HG03039 (cell line): ENCODE results near the gene CNTNAP2.

Experiments used
- ATAC-seq: cut with Tn5 transposase; IDR thresholded peaks from one replicate; pipeline ENCODE4 v1.9.1; 2021; ENCODE audit warnings: mild to moderate bottlenecking, moderate library complexity; ENCODE audit not compliant: unreplicated experiment

The CNTNAP2 gene

DNA sequence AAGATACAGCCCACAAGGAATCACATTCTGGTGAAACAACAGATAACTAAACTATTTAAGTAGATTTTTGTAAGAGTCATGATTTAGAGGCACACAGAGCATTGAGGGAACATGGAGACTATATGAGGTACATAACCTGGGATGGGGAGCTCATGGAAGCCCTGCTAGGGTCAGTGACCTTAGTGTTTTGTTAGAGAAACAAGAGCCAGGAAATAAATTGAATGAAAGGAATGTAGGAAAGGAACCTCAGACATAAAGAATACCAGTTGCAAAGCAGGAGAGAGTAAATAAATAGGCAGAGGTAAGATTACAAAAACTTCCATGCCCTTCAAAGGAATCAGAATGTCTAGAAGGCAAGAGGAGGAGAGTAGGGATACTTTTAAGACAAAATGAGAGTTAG, 1076.9 kb downstream of the CNTNAP2 start:
- ATAC-seq = no peak

DNA sequence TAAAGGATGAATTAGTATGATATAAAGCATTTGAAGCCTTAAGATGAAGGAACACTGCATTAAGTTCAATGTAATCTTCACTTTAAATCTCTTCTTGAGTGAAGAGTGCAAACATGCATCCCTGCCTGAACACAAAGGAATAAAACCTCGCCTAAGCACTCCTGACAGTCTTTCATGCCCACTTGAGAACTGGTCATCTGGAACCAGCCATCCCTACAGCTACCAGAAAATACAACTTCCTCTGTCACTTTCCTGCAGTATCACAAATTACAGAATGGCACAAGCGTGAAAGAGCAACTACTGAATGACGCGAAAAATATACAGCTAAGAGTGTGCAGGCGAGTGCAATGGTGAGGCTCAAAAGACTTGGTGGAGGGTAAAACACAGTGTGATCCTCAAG, 1079.9 kb downstream of the CNTNAP2 start:
- ATAC-seq = no peak

DNA sequence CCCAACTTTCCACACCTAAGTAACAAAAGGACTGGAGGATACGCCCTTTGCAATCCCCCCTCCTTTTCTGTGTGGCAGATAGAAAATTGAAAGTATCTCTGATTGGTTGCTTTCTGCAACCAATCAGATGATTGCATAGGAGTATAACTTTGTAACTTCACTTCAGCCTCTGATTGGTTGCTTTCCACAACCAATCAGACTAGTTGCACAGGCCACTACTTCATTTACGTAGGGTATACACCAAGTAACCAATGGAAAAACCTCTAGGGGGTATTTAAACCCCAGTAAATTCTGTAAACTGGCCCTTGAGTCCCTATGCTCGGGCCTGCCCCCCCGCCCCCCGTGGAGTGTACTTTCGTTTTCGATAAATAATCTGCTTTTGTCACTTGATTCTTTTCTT, 1080.4 kb downstream of the CNTNAP2 start:
- no peak for ATAC-seq

DNA sequence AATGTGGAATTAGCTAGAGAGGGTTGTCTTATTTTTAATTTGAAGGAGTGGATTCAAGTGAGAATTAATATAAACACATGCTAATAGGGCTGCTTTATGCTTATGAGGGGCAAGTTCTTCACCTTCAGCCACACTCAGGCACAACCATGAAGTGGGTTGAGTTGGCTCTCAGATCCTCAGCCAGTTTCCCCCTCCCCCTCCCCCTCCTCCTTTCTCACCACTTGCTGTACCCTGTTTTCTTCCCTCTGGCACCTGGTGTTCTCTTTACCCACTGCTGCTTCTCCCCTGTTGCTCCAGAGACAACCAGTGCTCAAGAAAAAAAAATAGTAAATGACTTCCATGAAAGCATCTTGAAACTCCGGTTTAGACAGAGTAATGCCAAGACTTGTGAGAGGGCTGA, 1083.3 kb downstream of the CNTNAP2 start:
- no peak for ATAC-seq

DNA sequence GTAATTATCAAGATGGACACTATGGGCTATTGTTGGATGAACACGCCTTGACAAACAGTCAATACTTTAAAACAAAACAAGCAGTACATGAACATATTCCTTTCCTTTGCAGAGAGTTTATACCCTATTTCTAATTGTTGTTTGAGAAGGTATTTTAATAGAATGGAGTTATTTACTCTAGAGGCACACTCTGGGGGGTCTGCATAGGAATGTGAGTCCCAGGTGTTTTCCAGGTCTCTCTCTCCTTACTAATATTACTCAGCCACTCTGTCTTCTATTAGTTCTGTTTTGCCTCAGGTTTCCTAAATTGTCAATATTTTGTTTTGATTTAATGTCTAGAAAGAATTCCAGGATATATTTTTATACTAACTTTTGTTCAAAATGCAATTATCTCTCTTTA, 1091.4 kb downstream of the CNTNAP2 start:
- no peak for ATAC-seq

DNA sequence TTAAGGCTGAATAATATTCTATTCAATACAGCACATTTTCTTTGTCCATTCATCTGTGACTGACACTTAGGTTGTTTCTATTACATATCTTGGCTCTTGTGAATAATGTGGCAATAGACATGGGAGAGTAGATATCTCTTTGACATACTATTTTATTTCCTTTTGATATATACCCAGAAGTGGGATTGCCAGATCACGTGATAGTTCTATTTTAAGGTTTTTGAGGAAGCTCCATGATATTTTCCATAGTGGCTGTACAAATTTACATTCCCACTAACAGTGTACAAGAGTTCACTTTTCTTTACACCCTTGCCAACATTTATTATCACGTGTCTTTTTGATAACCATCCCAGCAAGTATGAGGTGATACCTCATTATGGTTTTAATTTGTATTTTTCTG, 1114.7 kb downstream of the CNTNAP2 start:
- no peak for ATAC-seq

DNA sequence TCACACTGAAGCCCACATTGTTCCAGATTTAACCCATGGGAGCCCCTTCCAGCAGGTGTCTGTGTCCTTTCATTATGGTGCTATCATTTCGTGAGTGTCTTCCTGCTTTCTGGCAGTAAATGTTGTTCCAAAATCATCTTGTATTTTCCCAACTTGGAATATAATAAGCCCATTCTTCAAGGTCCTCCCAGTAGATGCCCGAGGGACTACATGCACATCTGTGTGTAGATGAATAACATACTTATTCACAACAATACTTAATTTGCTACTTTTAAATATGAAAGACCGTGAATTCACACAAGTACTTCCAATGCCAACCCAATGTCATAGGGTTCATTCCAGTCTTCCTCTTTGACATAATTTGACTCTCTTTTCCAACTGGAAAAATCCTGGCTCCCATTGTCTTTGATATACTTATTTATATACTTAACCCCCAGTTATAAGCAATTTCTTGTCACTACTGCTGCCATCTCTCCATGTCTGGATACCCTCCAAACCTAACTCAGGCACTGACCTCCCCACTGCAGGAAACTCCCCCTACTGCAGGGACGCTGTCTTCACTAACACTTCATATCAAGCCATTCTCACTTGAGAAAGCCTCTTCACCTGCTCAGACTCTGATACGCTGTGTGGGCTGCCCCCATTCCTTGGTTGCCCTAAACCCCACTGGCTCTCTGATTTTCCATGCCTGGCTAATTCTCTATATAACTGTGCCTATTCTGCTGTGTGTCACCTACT, 1119.2 kb downstream of the CNTNAP2 start:
- ATAC-seq = no peak

DNA sequence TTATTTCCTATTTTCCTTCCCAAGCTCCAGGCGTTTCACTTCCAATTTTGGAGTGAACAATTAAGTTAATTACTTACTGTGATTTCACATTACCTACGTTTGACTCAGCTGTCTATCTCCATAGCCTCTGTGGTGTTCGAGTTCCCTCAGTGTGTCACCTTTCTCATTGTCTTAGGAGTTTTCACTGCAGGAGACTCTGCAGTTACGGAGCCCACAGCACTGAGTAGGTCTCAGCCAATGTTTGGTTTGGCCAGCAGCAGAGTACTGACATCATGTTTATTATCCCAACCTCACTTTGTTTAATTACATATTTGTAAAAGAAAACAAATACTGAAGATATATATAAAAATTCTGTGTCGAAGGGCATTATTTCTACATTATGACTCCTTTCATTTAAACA, 1123.9 kb downstream of the CNTNAP2 start:
- ATAC-seq = no peak

DNA sequence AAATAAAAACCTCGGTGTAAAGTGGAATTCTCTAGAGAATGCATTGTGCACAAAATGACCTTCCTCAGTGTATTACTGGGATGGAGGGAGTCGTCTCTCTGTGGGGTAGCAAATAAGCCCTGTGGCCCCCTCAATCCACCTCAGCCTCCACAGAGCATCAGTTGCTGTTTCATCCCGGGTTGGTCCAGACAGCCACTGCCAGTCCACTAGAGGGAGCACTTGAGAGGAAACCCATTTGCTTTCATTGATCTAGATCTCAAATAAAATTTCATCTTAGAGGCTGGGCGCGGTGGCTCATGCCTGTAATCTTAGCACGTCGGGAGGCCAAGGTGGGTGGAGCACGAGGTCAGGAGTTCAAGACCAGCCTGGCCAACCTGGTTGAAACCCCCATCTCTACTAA, 1128.7 kb downstream of the CNTNAP2 start:
- ATAC-seq = no peak

DNA sequence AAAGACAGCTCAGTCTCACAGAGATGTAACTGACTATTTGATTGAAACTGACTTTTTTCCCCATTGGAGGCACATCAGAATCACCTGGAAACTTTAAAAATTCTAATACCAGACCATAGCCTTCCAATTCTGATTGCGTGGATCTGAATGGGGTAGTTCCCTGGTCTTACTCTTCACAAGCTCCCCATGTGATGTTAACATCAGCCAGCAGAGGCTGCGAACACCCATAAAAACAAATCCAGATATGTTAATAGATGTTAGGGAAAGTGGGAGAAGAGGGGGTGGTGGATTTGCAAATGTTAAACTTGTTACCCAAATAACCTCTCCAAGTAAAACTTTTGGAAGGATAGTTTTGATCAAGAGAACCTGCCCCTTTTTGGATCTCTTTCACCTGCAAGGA, 1133.4 kb downstream of the CNTNAP2 start:
- no peak for ATAC-seq

DNA sequence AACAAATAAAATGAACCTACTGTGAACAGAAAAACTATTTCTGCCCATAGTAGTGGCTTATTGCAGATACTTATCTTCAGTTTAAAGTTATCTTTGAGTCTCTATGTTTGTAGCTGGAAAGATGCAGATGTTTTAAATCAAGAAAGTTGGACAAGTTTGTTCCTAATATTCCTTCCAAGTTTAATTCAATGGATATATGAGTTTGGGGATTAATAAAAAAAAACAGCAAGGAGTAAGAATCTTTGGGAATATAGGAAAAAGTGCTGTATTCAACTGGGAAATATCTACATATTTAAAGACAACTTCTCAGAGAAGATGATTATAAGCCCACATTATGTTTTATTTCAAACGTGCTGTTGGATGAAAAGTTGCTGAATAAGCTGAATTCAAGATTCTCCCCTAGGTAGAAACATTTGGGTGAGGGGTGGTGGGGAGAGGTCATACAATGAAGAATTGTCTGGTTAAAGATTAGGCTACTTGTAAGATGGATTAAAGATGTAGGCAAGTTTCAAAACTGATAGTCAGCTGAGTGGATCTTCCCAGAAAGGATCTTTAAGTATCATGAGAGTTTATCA, 1135.2 kb downstream of the CNTNAP2 start:
- ATAC-seq = no peak

DNA sequence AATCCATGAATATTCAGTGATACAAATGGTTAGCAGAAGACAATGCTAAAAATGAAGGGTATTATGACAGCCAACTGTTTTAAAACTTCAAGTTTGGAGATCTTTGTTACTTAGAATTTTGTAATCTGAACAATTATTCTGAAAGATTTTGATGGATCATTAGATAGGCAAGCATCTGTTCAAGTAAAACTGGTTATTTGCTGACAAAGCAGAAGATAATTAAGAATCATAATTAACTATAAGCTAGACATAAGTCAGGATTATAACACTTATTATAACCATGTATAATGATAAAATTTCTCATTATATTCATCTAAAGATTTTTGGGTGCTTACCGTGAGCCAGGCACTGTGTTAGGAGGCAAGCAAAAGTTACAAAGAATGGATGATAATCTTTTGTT, 1145.1 kb downstream of the CNTNAP2 start:
- ATAC-seq = no peak

DNA sequence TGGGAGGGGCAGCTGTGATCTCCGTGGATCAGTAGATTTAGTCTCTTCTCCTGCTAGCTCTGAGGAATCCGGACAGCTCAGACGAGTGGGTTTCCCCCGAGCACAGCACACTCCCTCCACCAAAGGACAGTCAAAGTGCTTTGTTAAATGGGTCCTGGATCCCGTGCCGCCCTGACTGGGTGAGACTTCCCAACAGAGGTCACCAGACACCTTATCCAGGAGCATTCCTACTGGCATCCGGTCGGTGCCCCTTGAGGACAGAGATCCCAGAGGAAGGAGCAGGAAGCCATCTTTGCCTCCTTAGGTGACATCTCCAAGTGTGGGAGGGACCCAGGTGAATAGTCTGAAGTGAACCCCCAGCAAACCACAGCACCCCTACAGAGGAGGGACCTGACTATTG, 1148.9 kb downstream of the CNTNAP2 start:
- ATAC-seq = no peak

DNA sequence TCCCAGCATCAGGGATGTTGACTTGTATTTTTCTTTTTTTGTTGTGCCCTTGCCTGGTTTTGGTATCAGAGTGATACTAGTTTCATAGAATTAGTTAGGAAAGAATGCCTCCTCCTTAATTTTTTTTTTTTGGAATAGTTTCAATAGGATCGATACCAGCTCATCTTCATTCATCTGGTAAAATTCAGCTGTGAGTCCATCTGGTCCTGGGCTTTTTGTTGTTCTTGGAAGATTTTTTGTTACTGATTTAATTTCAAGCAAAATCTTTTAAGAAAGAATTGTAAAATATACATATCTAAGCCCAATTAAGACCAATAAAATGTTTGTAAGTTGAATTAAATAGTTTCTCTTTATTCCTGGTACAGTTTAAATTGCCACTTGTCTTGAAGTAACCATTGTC, 1159.5 kb downstream of the CNTNAP2 start:
- no peak for ATAC-seq

DNA sequence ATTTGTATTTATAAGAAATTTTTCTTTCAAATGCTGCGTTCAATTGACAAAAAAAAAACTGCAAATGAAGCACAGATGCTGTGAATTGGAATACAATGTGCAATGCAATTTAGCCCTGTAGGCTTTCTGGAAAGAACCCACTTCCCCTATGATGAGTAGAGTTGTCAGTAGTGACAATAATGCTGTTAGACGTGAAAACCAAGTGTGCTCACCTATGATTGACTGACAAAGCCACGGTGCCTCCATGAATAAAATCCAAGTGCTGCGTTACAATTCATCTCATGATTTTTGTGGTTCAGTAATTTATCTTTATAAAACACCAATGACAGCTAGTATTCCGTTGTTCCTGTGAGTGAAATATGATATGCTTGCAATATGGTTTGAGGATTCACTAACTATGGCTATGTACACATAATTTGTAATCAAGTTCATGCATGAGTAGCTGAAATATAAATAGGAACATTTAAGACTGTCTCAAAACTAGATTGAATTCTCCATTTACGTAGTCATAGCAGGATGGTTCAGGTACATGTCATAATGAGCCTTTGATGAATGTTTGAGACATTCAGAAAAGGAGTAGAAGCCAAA, 1160.3 kb downstream of the CNTNAP2 start:
- ATAC-seq = no peak

DNA sequence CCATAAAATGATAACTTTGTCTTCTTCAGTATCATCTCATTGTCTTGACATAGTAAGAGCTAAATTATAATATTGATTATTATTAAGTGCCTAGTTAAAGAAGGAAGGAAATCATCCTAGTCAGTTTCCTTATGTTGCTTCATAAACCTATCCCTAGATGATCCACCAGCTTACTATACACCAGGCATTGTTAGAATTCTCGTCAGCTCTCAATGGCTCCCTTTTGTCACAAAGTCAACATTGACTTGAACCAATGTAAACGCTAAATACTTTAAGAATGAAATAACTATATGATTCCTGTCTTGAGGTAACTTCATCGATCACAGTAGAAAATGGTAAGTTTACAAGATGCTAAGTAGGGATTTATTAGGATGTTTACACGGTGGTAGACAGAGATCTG, 1162.9 kb downstream of the CNTNAP2 start:
- ATAC-seq = no peak

DNA sequence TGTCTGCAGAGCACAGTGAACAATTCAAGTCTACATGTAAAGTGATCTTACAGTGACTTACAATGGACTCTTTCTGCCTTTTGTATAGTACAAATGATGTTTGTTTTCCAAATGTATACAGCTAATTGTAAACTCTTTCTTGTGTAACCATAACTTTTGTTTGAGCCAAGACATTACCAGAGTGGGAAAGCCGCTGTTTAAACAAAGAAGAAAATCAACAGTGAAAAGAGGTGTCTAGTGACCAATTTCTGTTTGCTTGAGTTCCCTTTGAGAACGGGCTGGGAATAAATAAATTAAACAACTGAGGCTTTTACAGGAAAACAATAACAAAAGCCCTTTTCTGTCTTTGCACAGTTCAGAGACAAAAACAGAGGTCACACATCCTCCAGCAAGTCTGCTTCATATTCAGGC, 1163.4 kb downstream of the CNTNAP2 start:
- no peak for ATAC-seq

DNA sequence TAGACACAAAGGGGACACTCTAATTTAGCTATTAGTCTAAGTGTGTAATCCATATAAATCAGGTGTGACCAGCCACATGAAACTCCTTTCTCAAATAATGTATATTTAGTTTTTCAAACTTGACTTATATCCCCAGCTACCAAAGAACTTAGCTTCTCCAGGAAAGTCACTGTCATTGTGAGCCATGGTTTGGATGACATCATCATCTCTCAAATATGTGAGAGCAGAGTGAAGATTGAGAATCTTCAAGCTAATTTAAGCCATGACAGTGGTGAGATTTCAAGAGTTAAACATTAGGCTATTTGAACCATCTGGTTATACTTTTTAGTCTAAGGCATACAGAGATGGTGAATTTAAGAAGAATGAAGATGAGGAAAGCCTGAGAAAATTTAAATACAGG, 1165.6 kb downstream of the CNTNAP2 start:
- ATAC-seq = no peak

DNA sequence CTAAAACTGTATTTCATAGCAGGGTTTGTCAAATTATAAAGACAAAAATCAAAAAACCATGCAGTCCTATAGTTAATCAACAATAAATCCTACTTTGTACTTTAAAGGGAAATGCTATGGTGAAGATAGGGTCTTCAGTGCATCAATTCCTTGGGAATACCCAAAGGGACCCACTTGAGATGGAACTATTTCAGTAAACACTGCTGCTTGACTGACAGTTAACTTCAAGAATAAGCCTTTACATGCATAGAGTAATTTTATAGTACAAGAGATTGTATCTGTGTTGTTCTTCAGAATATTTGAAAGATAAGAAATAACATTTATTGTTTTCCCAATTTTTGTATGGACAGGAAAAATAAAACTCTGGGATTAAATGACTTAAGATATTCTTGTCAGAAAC, 1179.6 kb downstream of the CNTNAP2 start:
- ATAC-seq = no peak

DNA sequence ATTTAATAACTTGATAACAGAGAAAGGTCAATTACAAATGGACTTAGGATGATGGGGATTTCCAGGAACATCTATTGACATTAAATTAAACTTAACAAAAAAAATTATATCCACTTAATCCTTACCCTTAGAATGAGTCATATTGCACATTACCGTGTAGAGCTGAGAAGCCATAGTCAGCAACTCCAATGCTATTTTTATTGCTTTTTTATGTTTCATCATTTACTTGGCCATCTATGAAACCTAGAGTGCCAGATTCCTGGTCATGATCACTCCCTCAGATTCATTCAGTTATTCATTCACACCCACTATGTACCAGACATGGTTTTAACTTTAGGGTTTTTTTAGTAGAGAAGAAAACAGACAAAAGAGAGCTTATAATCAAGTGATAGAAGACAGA, 1180.4 kb downstream of the CNTNAP2 start:
- no peak for ATAC-seq

DNA sequence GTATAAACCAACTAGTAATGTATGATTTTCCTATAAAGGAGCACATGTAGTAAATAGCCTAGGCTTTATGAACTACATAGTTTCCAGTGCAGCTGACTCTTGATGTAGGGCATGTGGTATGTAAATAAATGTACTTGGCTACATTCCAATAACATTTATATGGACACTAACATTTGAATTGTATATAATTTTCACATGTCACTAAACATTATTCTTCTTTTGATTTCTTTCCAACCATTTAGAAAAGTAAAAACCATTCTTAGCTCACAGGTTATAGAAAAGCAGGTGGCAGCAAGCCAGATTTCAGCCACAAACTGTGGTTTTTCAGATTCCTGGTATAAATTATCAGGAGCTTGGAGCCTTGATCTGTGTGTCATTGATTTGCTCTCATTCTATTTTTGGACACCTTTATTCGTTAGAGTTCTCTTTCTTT, 1182.0 kb downstream of the CNTNAP2 start:
- ATAC-seq = no peak

DNA sequence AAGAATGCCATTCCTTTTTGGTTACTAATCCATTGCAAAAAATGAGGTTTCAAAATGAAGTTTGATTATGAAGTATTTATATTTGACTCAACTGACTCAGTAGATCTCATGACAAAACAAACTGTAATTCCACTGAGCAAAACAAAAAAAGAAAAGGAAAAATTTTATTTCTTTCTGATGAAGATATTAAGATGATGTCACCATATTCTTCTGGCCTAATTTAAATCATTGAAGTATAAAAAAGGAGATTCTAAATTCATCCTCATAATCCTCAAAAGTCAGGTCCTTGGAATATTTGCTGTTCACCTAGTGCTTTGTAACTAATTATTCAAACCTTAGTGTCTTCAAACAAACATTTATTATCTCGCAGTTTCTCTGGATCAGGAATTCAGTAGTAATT, 1183.7 kb downstream of the CNTNAP2 start:
- no peak for ATAC-seq

DNA sequence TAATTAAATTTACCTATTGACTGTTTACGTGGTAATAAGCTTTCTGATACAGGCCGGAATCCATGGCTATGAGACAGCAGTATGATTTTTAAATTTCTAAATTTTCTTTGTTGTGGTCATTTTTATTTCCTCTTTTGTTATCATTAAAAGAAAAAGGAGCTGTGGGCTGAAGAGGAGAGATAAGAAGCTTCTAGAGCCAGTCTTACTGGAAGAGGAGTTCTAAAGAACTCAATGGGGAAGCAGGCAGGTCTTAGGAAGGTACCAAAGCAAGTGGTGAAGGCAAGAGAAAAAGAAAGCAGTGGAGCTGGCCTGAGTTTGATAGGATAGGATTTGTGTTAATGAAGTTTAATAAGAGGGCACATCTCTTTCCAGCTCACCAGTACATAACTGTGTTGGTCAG, 1187.8 kb downstream of the CNTNAP2 start:
- no peak for ATAC-seq
